Measurements from ENCODE around the gene DTD1. TPM values are rescaled to one million over a fixed set of nuclear protein-coding genes. Genes with fewer than 3 reads are reported as not detected.

The DTD1 gene
- total RNA-seq, 2 donors from 2014 or later = 8.9 to 16.1 TPM

DNA sequence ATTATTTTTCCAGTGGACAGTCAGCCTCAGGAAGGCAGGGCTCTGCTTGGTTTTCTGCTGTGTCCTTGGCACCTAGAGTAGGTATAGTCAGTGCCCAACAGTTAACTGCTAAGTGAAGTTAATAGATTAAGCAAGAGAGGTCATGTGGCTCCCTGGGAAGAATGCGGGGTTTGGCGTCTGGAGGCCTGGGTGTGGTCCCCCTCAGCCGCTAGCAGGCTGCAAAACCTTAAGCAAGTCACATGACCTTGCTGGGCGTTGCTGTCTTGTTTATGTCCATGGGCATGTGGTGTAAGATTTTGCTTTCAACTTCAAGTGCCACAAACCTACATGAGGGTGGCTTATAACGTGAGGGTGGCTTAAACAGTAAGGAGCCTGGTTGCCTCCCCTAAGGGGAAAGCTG is 150.2 kb downstream of the DTD1 start:
- Histone ChIP-seq H3K4me1 (no peaks in the 10 kb centered on the region), H3K4me3 (no peak overlapping the region), H3K27ac (no peak overlapping the region), H3K36me3 (replicated peaks in 1 of 2; ENCODE audit: insufficient read depth in 1 of 2, low read depth in 2 of 2) (no peaks in the 10 kb centered on the region), H3K27me3 (no peaks in the 10 kb centered on the region), H3K9me3 (no peaks in the 10 kb centered on the region)
- no peak for TF ChIP-seq POLR2A (IDR thresholded peaks at IDR 0.05)
- TF ChIP-seq, protein P1, sequence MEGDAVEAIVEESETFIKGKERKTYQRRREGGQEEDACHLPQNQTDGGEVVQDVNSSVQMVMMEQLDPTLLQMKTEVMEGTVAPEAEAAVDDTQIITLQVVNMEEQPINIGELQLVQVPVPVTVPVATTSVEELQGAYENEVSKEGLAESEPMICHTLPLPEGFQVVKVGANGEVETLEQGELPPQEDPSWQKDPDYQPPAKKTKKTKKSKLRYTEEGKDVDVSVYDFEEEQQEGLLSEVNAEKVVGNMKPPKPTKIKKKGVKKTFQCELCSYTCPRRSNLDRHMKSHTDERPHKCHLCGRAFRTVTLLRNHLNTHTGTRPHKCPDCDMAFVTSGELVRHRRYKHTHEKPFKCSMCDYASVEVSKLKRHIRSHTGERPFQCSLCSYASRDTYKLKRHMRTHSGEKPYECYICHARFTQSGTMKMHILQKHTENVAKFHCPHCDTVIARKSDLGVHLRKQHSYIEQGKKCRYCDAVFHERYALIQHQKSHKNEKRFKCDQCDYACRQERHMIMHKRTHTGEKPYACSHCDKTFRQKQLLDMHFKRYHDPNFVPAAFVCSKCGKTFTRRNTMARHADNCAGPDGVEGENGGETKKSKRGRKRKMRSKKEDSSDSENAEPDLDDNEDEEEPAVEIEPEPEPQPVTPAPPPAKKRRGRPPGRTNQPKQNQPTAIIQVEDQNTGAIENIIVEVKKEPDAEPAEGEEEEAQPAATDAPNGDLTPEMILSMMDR (IDR thresholded peaks at IDR 0.05) = no peak
- 92 to 100% methylated on average over 5 of the region's 5 CpGs for WGBS, 2 donors
- ATAC-seq (no peak), DNase-seq (no peak)
- intact Hi-C loops (cut with DNase I) = no loop called here

GRCh38 chr20:18738888-18739287 is 151.0 kb downstream of the DTD1 start:
- Histone ChIP-seq H3K4me1 (no peaks in the 10 kb centered on the region), H3K27ac (no peak overlapping the region), H3K4me3 (no peak overlapping the region), H3K9me3 (no peaks in the 10 kb centered on the region), H3K27me3 (no peaks in the 10 kb centered on the region), H3K36me3 (replicated peaks in 1 of 2; ENCODE audit: insufficient read depth in 1 of 2, low read depth in 2 of 2) (no peaks in the 10 kb centered on the region)
- ATAC-seq = no peak
- intact Hi-C loops (cut with DNase I) = no loop called here
- 92 to 93% methylated on average over 2 of the region's 2 CpGs for WGBS, 2 donors
- DNase-seq = no peak
- TF ChIP-seq, protein P1 (IDR thresholded peaks at IDR 0.05) = no peak
- no peak for TF ChIP-seq POLR2A (IDR thresholded peaks at IDR 0.05)

- peak; percentile 48 for ATAC-seq
- H3K27ac ChIP-seq = no peak overlapping the region
- DNase-seq = peak in 2 of 4 donors; percentile 20 to 36
- H3K9me3 ChIP-seq = no peaks in the 10 kb centered on the region
- 65 to 72% methylated on average over 4 of the region's 4 CpGs for WGBS, 2 donors
- H3K36me3 ChIP-seq (replicated peaks in 1 of 2; ENCODE audit: insufficient read depth in 1 of 2, low read depth in 2 of 2) = no peaks in the 10 kb centered on the region
- TF ChIP-seq POLR2A (IDR thresholded peaks at IDR 0.05) = no peak
- TF ChIP-seq, protein P1 (IDR thresholded peaks at IDR 0.05) = no peak
- intact Hi-C loops (cut with DNase I) = no loop called here
- H3K27me3 ChIP-seq = no peaks in the 10 kb centered on the region
- no peaks in the 10 kb centered on the region for H3K4me1 ChIP-seq
- no peak overlapping the region for H3K4me3 ChIP-seq
These were observed 151.9 kb downstream of the DTD1 start for GRCh38 chr20:18739751-18740166.

- ATAC-seq (no peak), DNase-seq (no peak)
- TF ChIP-seq, protein P1 (IDR thresholded peaks at IDR 0.05) = no peak
- TF ChIP-seq POLR2A (IDR thresholded peaks at IDR 0.05) = no peak
- Histone ChIP-seq H3K36me3 (replicated peaks in 1 of 2; ENCODE audit: insufficient read depth in 1 of 2, low read depth in 2 of 2) (peaks cover 0 to 2% of the 10 kb centered on the region in 2 donors), H3K9me3 (no peaks in the 10 kb centered on the region), H3K27ac (no peak overlapping the region), H3K27me3 (no peaks in the 10 kb centered on the region), H3K4me1 (no peaks in the 10 kb centered on the region), H3K4me3 (no peak overlapping the region)
- intact Hi-C loops (cut with DNase I) = no loop called here
- 88 to 89% methylated on average over 3 of the region's 3 CpGs for WGBS, 2 donors
These were observed 152.9 kb downstream of the DTD1 start for GRCh38 chr20:18740726-18741125.

DNA sequence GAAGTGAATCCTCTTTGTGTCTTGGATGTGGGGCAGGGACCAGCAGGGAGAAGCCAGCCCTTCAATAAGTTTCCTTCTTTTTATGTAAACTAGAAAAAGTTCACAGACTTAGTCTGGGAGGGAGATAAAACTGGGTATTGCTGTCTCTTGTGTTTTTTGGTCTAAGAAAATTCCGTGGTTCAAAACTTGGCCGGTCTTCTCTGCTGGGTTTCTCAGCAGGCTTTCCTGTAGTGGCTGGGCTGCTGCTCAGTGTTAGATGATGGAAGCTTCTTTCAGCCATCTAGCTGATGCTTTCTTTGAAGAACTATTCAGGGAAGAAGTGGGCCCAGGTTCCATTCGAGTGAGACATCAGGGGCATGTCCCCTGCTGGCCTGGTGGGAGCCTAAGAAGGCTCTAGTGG is 155.0 kb downstream of the DTD1 start:
- TF ChIP-seq, protein P1 (IDR thresholded peaks at IDR 0.05) = no peak
- TF ChIP-seq POLR2A (IDR thresholded peaks at IDR 0.05) = no peak
- DNase-seq (no peak), ATAC-seq (no peak)
- Histone ChIP-seq H3K36me3 (replicated peaks in 1 of 2; ENCODE audit: insufficient read depth in 1 of 2, low read depth in 2 of 2) (peaks cover 0 to 2% of the 10 kb centered on the region in 2 donors), H3K4me3 (no peak overlapping the region), H3K4me1 (no peaks in the 10 kb centered on the region), H3K27me3 (no peaks in the 10 kb centered on the region), H3K9me3 (no peaks in the 10 kb centered on the region), H3K27ac (no peak overlapping the region)
- intact Hi-C loops (cut with DNase I) = no loop called here
- WGBS, 2 donors = 82 to 89% methylated on average over 2 to 3 of the region's 3 CpGs
